ENCODE data around the gene SHMT1. TPM values are rescaled to one million over a fixed set of nuclear protein-coding genes. Genes with fewer than 3 reads are reported as not detected.

Gene SHMT1
- total and polyA plus RNA-seq, 10 donors, result 9.1 to 68.7 (median 39.7) TPM

GRCh38 chr17:18327093-18327492 is 36.3 kb downstream of the SHMT1 start:
- H3K4me3 ChIP-seq, result no peak overlapping the region
- no peaks in the 10 kb centered on the region for H3K27me3 ChIP-seq (replicated peaks in 1 of 7)
- DNase-seq, result no peak
- peaks cover 8 to 100% (median 78%) of the 10 kb centered on the region in 6 donors for H3K36me3 ChIP-seq
- WGBS, 5 donors, result 85 to 100% (median 90%) methylated on average over 2 of the region's 2 CpGs
- intact Hi-C loops (cut with DNase I; ENCODE audit: low total_unique reads), result no loop called here
- no peaks in the 10 kb centered on the region for H3K9me3 ChIP-seq
- TF ChIP-seq CTCF (IDR thresholded peaks at IDR 0.05 in 8 of 11, conservative IDR thresholded peaks at IDR 0.05 in 3 of 11), result no peak
- TF ChIP-seq POLR2AphosphoS5 (IDR thresholded peaks at IDR 0.05), result no peak
- no peak for TF ChIP-seq POLR2A (IDR thresholded peaks at IDR 0.05)
- H3K4me1 ChIP-seq, result peaks cover 4 to 52% (median 39%) of the 10 kb centered on the region in 6 donors
- H3K27ac ChIP-seq, result no peak overlapping the region

GRCh38 chr17:18326572-18326971 is 36.8 kb downstream of the SHMT1 start:
- Histone ChIP-seq H3K27ac (peak overlapping the region in 1 of 8 donors; percentile 14), H3K4me3 (no peak overlapping the region), H3K9me3 (no peaks in the 10 kb centered on the region), H3K27me3 (replicated peaks in 1 of 7) (no peaks in the 10 kb centered on the region), H3K36me3 (peaks cover 8 to 100% (median 78%) of the 10 kb centered on the region in 6 donors), H3K4me1 (peaks cover 4 to 57% (median 41%) of the 10 kb centered on the region in 6 donors)
- intact Hi-C loops (cut with DNase I; ENCODE audit: low total_unique reads), result no loop called here
- DNase-seq, result no peak
- TF ChIP-seq POLR2A (IDR thresholded peaks at IDR 0.05) (no peak), CTCF (IDR thresholded peaks at IDR 0.05 in 8 of 11, conservative IDR thresholded peaks at IDR 0.05 in 3 of 11) (no peak), POLR2AphosphoS5 (IDR thresholded peaks at IDR 0.05) (peak in 2 of 3 donors; percentile 40 to 57)
- 94 to 98% (median 95%) methylated on average over 6 of the region's 6 CpGs for WGBS, 5 donors

GRCh38 chr17:18326039-18326438 is 37.3 kb downstream of the SHMT1 start:
- H3K4me1 ChIP-seq, result peaks cover 4 to 62% (median 44%) of the 10 kb centered on the region in 6 donors

More at GRCh38 chr17:18326039-18326438, 37.3 kb downstream of the SHMT1 start:
- no peaks in the 10 kb centered on the region for H3K27me3 ChIP-seq (replicated peaks in 1 of 7)
- H3K4me3 ChIP-seq, result no peak overlapping the region
- H3K36me3 ChIP-seq, result peaks cover 8 to 100% (median 80%) of the 10 kb centered on the region in 6 donors
- intact Hi-C loops (cut with DNase I; ENCODE audit: low total_unique reads), result no loop called here
- H3K27ac ChIP-seq, result peak overlapping the region in 4 of 8 donors; percentile 14 to 67 (median 46)
- TF ChIP-seq POLR2AphosphoS5 (IDR thresholded peaks at IDR 0.05) (no peak), POLR2A (IDR thresholded peaks at IDR 0.05) (no peak), CTCF (IDR thresholded peaks at IDR 0.05 in 8 of 11, conservative IDR thresholded peaks at IDR 0.05 in 3 of 11) (no peak)
- no peaks in the 10 kb centered on the region for H3K9me3 ChIP-seq
- 92 to 98% (median 95%) methylated on average over 2 of the region's 2 CpGs for WGBS, 5 donors
- DNase-seq, result no peak

All from spleen (tissue), 11 donors.